ENCODE results near the gene ATP8B1.
"Not testable (repeated sequence)": the region's sequence is repeated elsewhere in the genome, so short reads cannot be mapped to it uniquely, and the experiment has no call there.

ATP8B1 gene

GRCh38 chr18:57803103-57803969 lies at the start of gene ATP8B1:
Gene ATP8B1, minus strand, starts transcription at chr18:57803315. Its CDS starts 71,508 bp downstream, at chr18:57731807.
- H3K27me3 ChIP-seq (ENCODE audit: control insufficient read depth in 2 of 2, insufficient read depth in 2 of 2, low read length in 2 of 2) = peaks cover 0 to 2% of the 10 kb centered on the region in 2 donors
- H3K9me3 ChIP-seq (ENCODE audit: control insufficient read depth in 2 of 2, low read length in 2 of 2) = no peaks in the 10 kb centered on the region
- peak within 1 kb of the TSS; percentile 85 to 98 for H3K9ac ChIP-seq (ENCODE audit: low read depth in 1 of 2, low read length in 2 of 2)
- peak within 1 kb of the TSS; percentile 91 to 92 for H3K27ac ChIP-seq (ENCODE audit: low read depth in 2 of 2, low read length in 2 of 2)
- peak within 1 kb of the TSS; percentile 91 to 92 for H3K4me3 ChIP-seq (ENCODE audit: low read length in 2 of 2)
- H3K36me3 ChIP-seq (ENCODE audit: control insufficient read depth in 2 of 2, insufficient read depth in 2 of 2, low read length in 2 of 2) = no peaks in the 10 kb centered on the region
- H3K4me1 ChIP-seq (ENCODE audit: control insufficient read depth in 2 of 2, insufficient read depth in 2 of 2, low read length in 2 of 2) = peaks cover 17 to 21% of the 10 kb centered on the region in 2 donors

- Histone ChIP-seq H3K27ac (ENCODE audit: low read depth in 2 of 2, low read length in 2 of 2) (no peak overlapping the region), H3K4me3 (ENCODE audit: low read length in 2 of 2) (no peak overlapping the region), H3K9ac (ENCODE audit: low read depth in 1 of 2, low read length in 2 of 2) (no peak overlapping the region), H3K27me3 (ENCODE audit: control insufficient read depth in 2 of 2, insufficient read depth in 2 of 2, low read length in 2 of 2) (no peaks in the 10 kb centered on the region), H3K4me1 (ENCODE audit: control insufficient read depth in 2 of 2, insufficient read depth in 2 of 2, low read length in 2 of 2) (peaks cover 0 to 5% of the 10 kb centered on the region in 2 donors), H3K9me3 (ENCODE audit: control insufficient read depth in 2 of 2, low read length in 2 of 2) (no peaks in the 10 kb centered on the region), H3K36me3 (ENCODE audit: control insufficient read depth in 2 of 2, insufficient read depth in 2 of 2, low read length in 2 of 2) (no peaks in the 10 kb centered on the region)
Observed at GRCh38 chr18:57850063-57850462, 46.9 kb upstream of the ATP8B1 start.

- H3K36me3 ChIP-seq (ENCODE audit: control insufficient read depth in 2 of 2, insufficient read depth in 2 of 2, low read length in 2 of 2); H3K4me1 ChIP-seq (ENCODE audit: control insufficient read depth in 2 of 2, insufficient read depth in 2 of 2, low read length in 2 of 2): not testable (repeated sequence)
Observed at GRCh38 chr18:57848374-57848773, 45.3 kb upstream of the ATP8B1 start.

DNA sequence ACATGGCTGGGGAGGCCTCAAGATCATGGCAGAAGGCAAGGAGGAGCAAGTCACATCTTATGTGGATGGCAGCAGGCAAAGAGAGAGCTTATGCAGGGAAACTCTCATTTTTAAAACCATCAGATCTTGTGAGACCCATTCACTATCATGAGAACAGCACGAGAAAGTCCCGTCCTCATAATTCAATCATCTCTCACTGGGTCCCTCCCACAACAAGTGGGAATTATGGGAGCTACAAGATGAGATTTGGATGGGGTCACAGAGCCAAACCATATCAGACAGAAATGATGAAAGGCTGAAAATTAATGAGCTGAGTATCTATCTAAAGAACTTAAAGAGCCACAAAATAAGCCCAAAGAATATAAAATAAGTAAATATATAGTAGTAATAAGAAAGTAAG lies 44.3 kb upstream of the ATP8B1 start:
- not testable (repeated sequence) for H3K36me3 ChIP-seq (ENCODE audit: control insufficient read depth in 2 of 2, insufficient read depth in 2 of 2, low read length in 2 of 2); H3K4me1 ChIP-seq (ENCODE audit: control insufficient read depth in 2 of 2, insufficient read depth in 2 of 2, low read length in 2 of 2); H3K27ac ChIP-seq (ENCODE audit: low read depth in 2 of 2, low read length in 2 of 2); H3K4me3 ChIP-seq (ENCODE audit: low read length in 2 of 2); H3K9ac ChIP-seq (ENCODE audit: low read depth in 1 of 2, low read length in 2 of 2); H3K9me3 ChIP-seq (ENCODE audit: control insufficient read depth in 2 of 2, low read length in 2 of 2); H3K27me3 ChIP-seq (ENCODE audit: control insufficient read depth in 2 of 2, insufficient read depth in 2 of 2, low read length in 2 of 2)

More at GRCh38 chr18:57848374-57848773, 45.3 kb upstream of the ATP8B1 start:
- not testable (repeated sequence) for H3K27me3 ChIP-seq (ENCODE audit: control insufficient read depth in 2 of 2, insufficient read depth in 2 of 2, low read length in 2 of 2); H3K27ac ChIP-seq (ENCODE audit: low read depth in 2 of 2, low read length in 2 of 2); H3K4me3 ChIP-seq (ENCODE audit: low read length in 2 of 2); H3K9ac ChIP-seq (ENCODE audit: low read depth in 1 of 2, low read length in 2 of 2); H3K9me3 ChIP-seq (ENCODE audit: control insufficient read depth in 2 of 2, low read length in 2 of 2)

DNA sequence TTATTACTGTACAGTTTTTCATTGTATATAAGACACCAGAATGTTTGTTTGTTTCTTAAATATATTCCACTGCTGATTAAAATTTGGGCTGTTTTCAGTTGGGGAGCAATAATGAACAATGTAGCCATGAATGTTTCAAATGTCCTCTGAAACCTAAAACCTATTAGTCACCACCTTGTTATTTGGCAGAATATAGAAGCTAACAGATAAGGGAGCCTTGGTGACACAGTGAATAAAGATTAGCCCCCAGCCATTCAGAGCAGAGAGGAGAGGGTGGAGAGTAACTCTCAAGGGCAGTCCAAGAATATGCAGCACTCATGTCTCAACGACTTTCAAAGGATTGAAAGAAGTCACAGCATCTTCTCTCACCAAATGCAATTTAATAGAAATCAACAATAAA lies 43.1 kb upstream of the ATP8B1 start:
- Histone ChIP-seq H3K27ac (ENCODE audit: low read depth in 2 of 2, low read length in 2 of 2) (no peak overlapping the region), H3K9me3 (ENCODE audit: control insufficient read depth in 2 of 2, low read length in 2 of 2) (no peaks in the 10 kb centered on the region), H3K4me3 (ENCODE audit: low read length in 2 of 2) (no peak overlapping the region), H3K36me3 (ENCODE audit: control insufficient read depth in 2 of 2, insufficient read depth in 2 of 2, low read length in 2 of 2) (no peaks in the 10 kb centered on the region), H3K9ac (ENCODE audit: low read depth in 1 of 2, low read length in 2 of 2) (no peak overlapping the region), H3K27me3 (ENCODE audit: control insufficient read depth in 2 of 2, insufficient read depth in 2 of 2, low read length in 2 of 2) (no peaks in the 10 kb centered on the region), H3K4me1 (ENCODE audit: control insufficient read depth in 2 of 2, insufficient read depth in 2 of 2, low read length in 2 of 2) (no peaks in the 10 kb centered on the region)

- Histone ChIP-seq H3K36me3 (ENCODE audit: control insufficient read depth in 2 of 2, insufficient read depth in 2 of 2, low read length in 2 of 2) (no peaks in the 10 kb centered on the region), H3K9me3 (ENCODE audit: control insufficient read depth in 2 of 2, low read length in 2 of 2) (no peaks in the 10 kb centered on the region), H3K4me3 (ENCODE audit: low read length in 2 of 2) (no peak overlapping the region), H3K27me3 (ENCODE audit: control insufficient read depth in 2 of 2, insufficient read depth in 2 of 2, low read length in 2 of 2) (no peaks in the 10 kb centered on the region), H3K9ac (ENCODE audit: low read depth in 1 of 2, low read length in 2 of 2) (no peak overlapping the region), H3K4me1 (ENCODE audit: control insufficient read depth in 2 of 2, insufficient read depth in 2 of 2, low read length in 2 of 2) (no peaks in the 10 kb centered on the region), H3K27ac (ENCODE audit: low read depth in 2 of 2, low read length in 2 of 2) (no peak overlapping the region)
Observed at GRCh38 chr18:57845605-57846074, 42.5 kb upstream of the ATP8B1 start.

DNA sequence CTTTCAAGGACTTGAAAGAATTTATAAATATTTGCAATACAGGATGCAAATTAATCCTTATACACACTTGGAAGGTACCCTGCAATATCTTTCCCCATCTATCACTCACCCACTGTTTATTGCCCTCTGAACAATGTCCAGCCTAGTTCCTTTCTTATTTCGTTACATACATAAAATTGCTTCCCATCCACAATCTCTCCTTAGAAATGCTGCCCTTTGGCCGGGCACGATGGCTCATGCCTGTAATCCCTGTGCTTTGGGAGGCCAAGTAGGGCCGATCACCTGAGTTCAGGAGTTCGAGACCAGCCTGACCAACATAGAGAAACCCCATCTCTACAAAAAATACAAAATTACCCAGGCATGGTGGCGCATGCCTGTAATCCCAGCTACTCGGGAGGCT lies 41.2 kb upstream of the ATP8B1 start:
- Histone ChIP-seq H3K4me3 (ENCODE audit: low read length in 2 of 2) (no peak overlapping the region), H3K9me3 (ENCODE audit: control insufficient read depth in 2 of 2, low read length in 2 of 2) (no peaks in the 10 kb centered on the region), H3K9ac (ENCODE audit: low read depth in 1 of 2, low read length in 2 of 2) (no peak overlapping the region), H3K36me3 (ENCODE audit: control insufficient read depth in 2 of 2, insufficient read depth in 2 of 2, low read length in 2 of 2) (no peaks in the 10 kb centered on the region), H3K27ac (ENCODE audit: low read depth in 2 of 2, low read length in 2 of 2) (no peak overlapping the region), H3K4me1 (ENCODE audit: control insufficient read depth in 2 of 2, insufficient read depth in 2 of 2, low read length in 2 of 2) (no peaks in the 10 kb centered on the region), H3K27me3 (ENCODE audit: control insufficient read depth in 2 of 2, insufficient read depth in 2 of 2, low read length in 2 of 2) (no peaks in the 10 kb centered on the region)

- H3K4me3 ChIP-seq (ENCODE audit: low read length in 2 of 2) = no peak overlapping the region
- H3K9ac ChIP-seq (ENCODE audit: low read depth in 1 of 2, low read length in 2 of 2) = no peak overlapping the region
- H3K9me3 ChIP-seq (ENCODE audit: control insufficient read depth in 2 of 2, low read length in 2 of 2) = no peaks in the 10 kb centered on the region
- no peaks in the 10 kb centered on the region for H3K36me3 ChIP-seq (ENCODE audit: control insufficient read depth in 2 of 2, insufficient read depth in 2 of 2, low read length in 2 of 2)
- no peaks in the 10 kb centered on the region for H3K27me3 ChIP-seq (ENCODE audit: control insufficient read depth in 2 of 2, insufficient read depth in 2 of 2, low read length in 2 of 2)
- no peaks in the 10 kb centered on the region for H3K4me1 ChIP-seq (ENCODE audit: control insufficient read depth in 2 of 2, insufficient read depth in 2 of 2, low read length in 2 of 2)
- no peak overlapping the region for H3K27ac ChIP-seq (ENCODE audit: low read depth in 2 of 2, low read length in 2 of 2)
Observed at GRCh38 chr18:57843386-57843785, 40.3 kb upstream of the ATP8B1 start.

DNA sequence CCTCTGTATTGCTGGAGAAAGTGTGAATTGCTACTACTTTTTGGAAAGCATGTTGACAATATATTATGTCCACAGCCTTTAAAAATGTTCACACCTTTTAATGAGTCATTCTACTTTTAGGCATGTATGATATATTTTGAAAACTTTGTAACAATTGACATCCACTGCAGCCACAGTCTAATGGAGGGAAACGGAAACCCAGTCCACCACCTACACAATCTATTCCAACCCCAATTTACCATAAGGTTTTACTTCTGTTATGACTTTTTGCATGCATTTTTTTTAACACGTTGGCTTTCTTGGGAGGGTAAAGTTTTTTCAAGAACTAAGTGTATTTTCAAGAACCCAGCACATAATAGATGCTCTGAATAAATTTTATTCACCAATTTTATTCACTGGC lies 38.5 kb upstream of the ATP8B1 start:
- H3K4me1 ChIP-seq (ENCODE audit: control insufficient read depth in 2 of 2, insufficient read depth in 2 of 2, low read length in 2 of 2) = no peaks in the 10 kb centered on the region
- no peaks in the 10 kb centered on the region for H3K9me3 ChIP-seq (ENCODE audit: control insufficient read depth in 2 of 2, low read length in 2 of 2)
- no peaks in the 10 kb centered on the region for H3K36me3 ChIP-seq (ENCODE audit: control insufficient read depth in 2 of 2, insufficient read depth in 2 of 2, low read length in 2 of 2)
- no peak overlapping the region for H3K4me3 ChIP-seq (ENCODE audit: low read length in 2 of 2)
- H3K9ac ChIP-seq (ENCODE audit: low read depth in 1 of 2, low read length in 2 of 2) = no peak overlapping the region
- no peaks in the 10 kb centered on the region for H3K27me3 ChIP-seq (ENCODE audit: control insufficient read depth in 2 of 2, insufficient read depth in 2 of 2, low read length in 2 of 2)
- no peak overlapping the region for H3K27ac ChIP-seq (ENCODE audit: low read depth in 2 of 2, low read length in 2 of 2)

- no peaks in the 10 kb centered on the region for H3K36me3 ChIP-seq (ENCODE audit: control insufficient read depth in 2 of 2, insufficient read depth in 2 of 2, low read length in 2 of 2)
- no peaks in the 10 kb centered on the region for H3K4me1 ChIP-seq (ENCODE audit: control insufficient read depth in 2 of 2, insufficient read depth in 2 of 2, low read length in 2 of 2)
- H3K4me3 ChIP-seq (ENCODE audit: low read length in 2 of 2) = no peak overlapping the region
- H3K9ac ChIP-seq (ENCODE audit: low read depth in 1 of 2, low read length in 2 of 2) = no peak overlapping the region
- no peaks in the 10 kb centered on the region for H3K27me3 ChIP-seq (ENCODE audit: control insufficient read depth in 2 of 2, insufficient read depth in 2 of 2, low read length in 2 of 2)
- H3K27ac ChIP-seq (ENCODE audit: low read depth in 2 of 2, low read length in 2 of 2) = no peak overlapping the region
- no peaks in the 10 kb centered on the region for H3K9me3 ChIP-seq (ENCODE audit: control insufficient read depth in 2 of 2, low read length in 2 of 2)
Observed at GRCh38 chr18:57839942-57840381, 36.8 kb upstream of the ATP8B1 start.

Measured in mucosa of rectum (tissue), 2 donors.